Astrocyte (in vitro differentiated cells and primary cell): ENCODE results near the gene UNC79.

ENCODE experiments used
- CTCF ChIP-seq: IDR thresholded peaks from 2 replicates; pipeline ENCODE4 v1.5.1; 2011; ENCODE audit warnings: low read depth, mild to moderate bottlenecking, inconsistent platforms, low read length, moderate library complexity; ENCODE audit not compliant: insufficient read depth
- EZH2 ChIP-seq: IDR thresholded peaks from 2 replicates; pipeline ENCODE4 v1.6.1; 2012; ENCODE audit warnings: mild to moderate bottlenecking, low read length, inconsistent platforms; ENCODE audit not compliant: insufficient read depth

- TF ChIP-seq CTCF (no peak), EZH2 (no peak)
Observed at GRCh38 chr14:93732524-93732923, 301.8 kb downstream of the UNC79 start.
